Type B pancreatic cell (in vitro differentiated cells): ENCODE data around the gene PAFAH2. TPM values are rescaled to one million over a fixed set of nuclear protein-coding genes. Genes with fewer than 3 reads are reported as not detected.
"Not testable (repeated sequence)": the region's sequence is repeated elsewhere in the genome, so short reads cannot be mapped to it uniquely, and the experiment has no call there.

Source experiments
- DNase-seq: peaks from one replicate; pipeline ENCODE4 v3.0.0; 2021; ENCODE audit warnings: mixed read lengths; ENCODE audit not compliant: unreplicated experiment; ENCODE audit errors: extremely low spot score
- H3K27ac Mint-ChIP-seq: 2 replicates; pipeline ENCODE4 v1.8.0; 2021; ENCODE audit warnings: mild to moderate bottlenecking, mixed read lengths
- H3K27me3 Mint-ChIP-seq: 2 replicates; pipeline ENCODE4 v1.8.0; 2021; ENCODE audit warnings: mixed read lengths
- H3K36me3 Mint-ChIP-seq: 2 replicates; pipeline ENCODE4 v1.8.0; 2021; ENCODE audit warnings: mixed read lengths
- H3K4me1 Mint-ChIP-seq: one replicate; pipeline ENCODE4 v1.8.0; 2021; ENCODE audit warnings: mixed read lengths; ENCODE audit not compliant: unreplicated experiment
- H3K4me3 Mint-ChIP-seq: 2 replicates; pipeline ENCODE4 v1.8.0; 2021; ENCODE audit warnings: mild to moderate bottlenecking, mixed read lengths
- H3K9me3 Mint-ChIP-seq: 2 replicates; pipeline ENCODE4 v1.8.0; 2021; ENCODE audit warnings: mixed read lengths
- CTCF ChIP-seq: fragments of 200-600 bp; sonication (generic); conservative IDR thresholded peaks from 2 replicates; pipeline ENCODE4 v1.5.0; 2021; ENCODE audit warnings: antibody characterized with exemption, mild to moderate bottlenecking
- total RNA-seq: library from RNA; stranded (reverse); gene quantifications from 2 replicates; pipeline ENCODE4 v1.2.1, GENCODE V29; 2021; ENCODE audit warnings: low replicate concordance

The PAFAH2 gene
- total RNA-seq, 1 donor from 2014 or later: 16.7 TPM

- no peaks in the 10 kb centered on the region for H3K9me3 Mint-ChIP-seq
- no peak overlapping the region for H3K4me3 Mint-ChIP-seq
- H3K4me1 Mint-ChIP-seq: peaks cover 11% of the 10 kb centered on the region
- no peak for DNase-seq
- no peak overlapping the region for H3K27ac Mint-ChIP-seq
- peaks cover 16% of the 10 kb centered on the region for H3K36me3 Mint-ChIP-seq
- no peak for TF ChIP-seq CTCF
- H3K27me3 Mint-ChIP-seq: no peaks in the 10 kb centered on the region
Observed at GRCh38 chr1:25987951-25988350, 9.9 kb downstream of the PAFAH2 start.

GRCh38 chr1:25986773-25987172 is 11.1 kb downstream of the PAFAH2 start:
- H3K4me1 Mint-ChIP-seq, H3K27ac Mint-ChIP-seq, H3K4me3 Mint-ChIP-seq, DNase-seq, H3K9me3 Mint-ChIP-seq, H3K27me3 Mint-ChIP-seq: not testable (repeated sequence)
- H3K36me3 Mint-ChIP-seq: peaks cover 24% of the 10 kb centered on the region

- H3K4me3 Mint-ChIP-seq: no peak overlapping the region
- H3K36me3 Mint-ChIP-seq: peaks cover 28% of the 10 kb centered on the region
- no peaks in the 10 kb centered on the region for H3K27me3 Mint-ChIP-seq
- H3K4me1 Mint-ChIP-seq: peaks cover 4% of the 10 kb centered on the region
- no peak for DNase-seq
- H3K9me3 Mint-ChIP-seq: no peaks in the 10 kb centered on the region
- no peak overlapping the region for H3K27ac Mint-ChIP-seq
- no peak for TF ChIP-seq CTCF
Observed at GRCh38 chr1:25985670-25986069, 12.2 kb downstream of the PAFAH2 start.

- Mint-ChIP-seq H3K4me1 (no peaks in the 10 kb centered on the region), H3K27ac (no peak overlapping the region), H3K9me3 (no peaks in the 10 kb centered on the region), H3K27me3 (no peaks in the 10 kb centered on the region), H3K36me3 (peaks cover 28% of the 10 kb centered on the region), H3K4me3 (no peak overlapping the region)
- no peak for TF ChIP-seq CTCF
- no peak for DNase-seq
Observed at GRCh38 chr1:25985171-25985570, 12.7 kb downstream of the PAFAH2 start.

GRCh38 chr1:25979210-25979609 is 18.7 kb downstream of the PAFAH2 start:
- no peak overlapping the region for H3K4me3 Mint-ChIP-seq
- no peaks in the 10 kb centered on the region for H3K9me3 Mint-ChIP-seq
- DNase-seq: no peak
- no peak overlapping the region for H3K27ac Mint-ChIP-seq
- peaks cover 34% of the 10 kb centered on the region for H3K36me3 Mint-ChIP-seq
- no peak for TF ChIP-seq CTCF
- H3K4me1 Mint-ChIP-seq: no peaks in the 10 kb centered on the region
- H3K27me3 Mint-ChIP-seq: no peaks in the 10 kb centered on the region

GRCh38 chr1:25978403-25978802 is 19.5 kb downstream of the PAFAH2 start:
- H3K4me3 Mint-ChIP-seq: no peak overlapping the region
- TF ChIP-seq CTCF: no peak
- peaks cover 42% of the 10 kb centered on the region for H3K36me3 Mint-ChIP-seq
- H3K27me3 Mint-ChIP-seq: no peaks in the 10 kb centered on the region
- no peak for DNase-seq
- no peak overlapping the region for H3K27ac Mint-ChIP-seq
- no peaks in the 10 kb centered on the region for H3K9me3 Mint-ChIP-seq
- no peaks in the 10 kb centered on the region for H3K4me1 Mint-ChIP-seq
